Measurements from ENCODE around the gene MVP. TPM values are rescaled to one million over a fixed set of nuclear protein-coding genes. Genes with fewer than 3 reads are reported as not detected.

MVP gene
- total RNA-seq, 1 donor from 2014 or later = 27.4 TPM

DNA sequence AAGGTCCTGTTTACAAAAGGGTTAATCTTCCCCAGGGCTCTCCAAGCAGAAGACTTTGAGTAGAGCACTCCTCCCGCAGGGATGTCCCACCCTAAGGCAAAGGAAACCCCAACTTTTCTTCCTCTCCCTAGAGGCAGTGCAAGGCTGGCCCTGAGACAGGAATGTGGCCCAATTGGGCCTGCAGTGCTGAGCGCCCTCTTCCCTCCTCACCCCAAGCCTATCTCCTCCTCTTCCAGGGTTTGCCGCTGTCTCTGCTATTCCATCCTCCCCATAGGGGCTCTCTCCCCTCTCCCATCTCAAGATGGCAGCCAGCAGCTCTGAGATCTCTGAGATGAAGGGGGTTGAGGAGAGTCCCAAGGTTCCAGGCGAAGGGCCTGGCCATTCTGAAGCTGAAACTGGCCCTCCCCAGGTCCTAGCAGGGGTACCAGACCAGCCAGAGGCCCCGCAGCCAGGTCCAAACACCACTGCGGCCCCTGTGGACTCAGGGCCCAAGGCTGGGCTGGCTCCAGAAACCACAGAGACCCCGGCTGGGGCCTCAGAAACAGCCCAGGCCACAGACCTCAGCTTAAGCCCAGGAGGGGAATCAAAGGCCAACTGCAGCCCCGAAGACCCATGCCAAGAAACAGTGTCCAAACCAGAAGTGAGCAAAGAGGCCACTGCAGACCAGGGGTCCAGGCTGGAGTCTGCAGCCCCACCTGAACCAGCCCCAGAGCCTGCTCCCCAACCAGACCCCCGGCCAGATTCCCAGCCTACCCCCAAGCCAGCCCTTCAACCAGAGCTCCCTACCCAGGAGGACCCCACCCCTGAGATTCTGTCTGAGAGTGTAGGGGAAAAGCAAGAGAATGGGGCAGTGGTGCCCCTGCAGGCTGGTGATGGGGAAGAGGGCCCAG is 7.3 kb upstream of the MVP start:
- H3K27ac Mint-ChIP-seq = no peak overlapping the region
- H3K4me3 Mint-ChIP-seq = peak overlapping the region; percentile 90
- DNase-seq (ENCODE audit: extremely low spot score, unreplicated experiment) = no peak
- no peaks in the 10 kb centered on the region for H3K9me3 Mint-ChIP-seq
- TF ChIP-seq, protein P1, sequence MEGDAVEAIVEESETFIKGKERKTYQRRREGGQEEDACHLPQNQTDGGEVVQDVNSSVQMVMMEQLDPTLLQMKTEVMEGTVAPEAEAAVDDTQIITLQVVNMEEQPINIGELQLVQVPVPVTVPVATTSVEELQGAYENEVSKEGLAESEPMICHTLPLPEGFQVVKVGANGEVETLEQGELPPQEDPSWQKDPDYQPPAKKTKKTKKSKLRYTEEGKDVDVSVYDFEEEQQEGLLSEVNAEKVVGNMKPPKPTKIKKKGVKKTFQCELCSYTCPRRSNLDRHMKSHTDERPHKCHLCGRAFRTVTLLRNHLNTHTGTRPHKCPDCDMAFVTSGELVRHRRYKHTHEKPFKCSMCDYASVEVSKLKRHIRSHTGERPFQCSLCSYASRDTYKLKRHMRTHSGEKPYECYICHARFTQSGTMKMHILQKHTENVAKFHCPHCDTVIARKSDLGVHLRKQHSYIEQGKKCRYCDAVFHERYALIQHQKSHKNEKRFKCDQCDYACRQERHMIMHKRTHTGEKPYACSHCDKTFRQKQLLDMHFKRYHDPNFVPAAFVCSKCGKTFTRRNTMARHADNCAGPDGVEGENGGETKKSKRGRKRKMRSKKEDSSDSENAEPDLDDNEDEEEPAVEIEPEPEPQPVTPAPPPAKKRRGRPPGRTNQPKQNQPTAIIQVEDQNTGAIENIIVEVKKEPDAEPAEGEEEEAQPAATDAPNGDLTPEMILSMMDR (conservative IDR thresholded peaks at IDR 0.05) = no peak
- H3K4me1 Mint-ChIP-seq (ENCODE audit: unreplicated experiment) = peaks cover 40% of the 10 kb centered on the region
- peaks cover 4% of the 10 kb centered on the region for H3K27me3 Mint-ChIP-seq
- H3K36me3 Mint-ChIP-seq = peaks cover 5% of the 10 kb centered on the region

DNA sequence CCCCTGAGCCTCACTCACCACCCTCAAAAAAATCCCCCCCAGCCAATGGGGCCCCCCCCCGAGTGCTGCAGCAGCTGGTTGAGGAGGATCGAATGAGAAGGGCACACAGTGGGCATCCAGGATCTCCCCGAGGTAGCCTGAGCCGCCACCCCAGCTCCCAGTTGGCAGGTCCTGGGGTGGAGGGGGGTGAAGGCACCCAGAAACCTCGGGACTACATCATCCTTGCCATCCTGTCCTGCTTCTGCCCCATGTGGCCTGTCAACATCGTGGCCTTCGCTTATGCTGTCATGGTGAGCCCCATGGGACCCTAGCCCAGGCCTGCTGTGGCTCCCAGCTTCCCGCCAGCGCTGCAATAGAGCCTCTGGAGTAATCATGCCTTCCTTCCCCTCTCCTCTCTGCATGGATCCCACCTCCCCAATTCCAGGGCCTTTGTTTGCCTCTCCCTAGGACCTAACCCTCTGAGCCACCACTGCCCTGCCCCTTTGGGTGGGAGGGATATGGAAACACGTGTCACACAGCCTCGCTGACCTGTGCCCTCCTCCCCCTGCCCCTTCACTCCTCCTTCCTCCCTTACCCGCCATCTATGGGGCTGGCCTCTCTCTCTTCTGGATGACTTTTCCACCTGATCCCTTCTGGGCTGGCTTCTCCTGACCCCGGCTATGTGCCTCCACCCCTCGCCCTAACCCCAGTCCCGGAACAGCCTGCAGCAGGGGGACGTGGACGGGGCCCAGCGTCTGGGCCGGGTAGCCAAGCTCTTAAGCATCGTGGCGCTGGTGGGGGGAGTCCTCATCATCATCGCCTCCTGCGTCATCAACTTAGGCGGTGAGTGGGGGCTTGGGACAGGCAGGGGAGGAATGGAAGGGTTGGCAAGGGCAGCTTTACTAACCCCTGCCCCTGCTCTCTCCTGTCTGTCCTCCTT is 6.4 kb upstream of the MVP start:
- H3K4me3 Mint-ChIP-seq = peak overlapping the region; percentile 68
- H3K27me3 Mint-ChIP-seq = peaks cover 4% of the 10 kb centered on the region
- TF ChIP-seq, protein P1 (conservative IDR thresholded peaks at IDR 0.05) = no peak
- H3K9me3 Mint-ChIP-seq = no peaks in the 10 kb centered on the region
- peaks cover 5% of the 10 kb centered on the region for H3K36me3 Mint-ChIP-seq
- DNase-seq (ENCODE audit: extremely low spot score, unreplicated experiment) = no peak
- H3K27ac Mint-ChIP-seq = no peak overlapping the region
- H3K4me1 Mint-ChIP-seq (ENCODE audit: unreplicated experiment) = peaks cover 33% of the 10 kb centered on the region

DNA sequence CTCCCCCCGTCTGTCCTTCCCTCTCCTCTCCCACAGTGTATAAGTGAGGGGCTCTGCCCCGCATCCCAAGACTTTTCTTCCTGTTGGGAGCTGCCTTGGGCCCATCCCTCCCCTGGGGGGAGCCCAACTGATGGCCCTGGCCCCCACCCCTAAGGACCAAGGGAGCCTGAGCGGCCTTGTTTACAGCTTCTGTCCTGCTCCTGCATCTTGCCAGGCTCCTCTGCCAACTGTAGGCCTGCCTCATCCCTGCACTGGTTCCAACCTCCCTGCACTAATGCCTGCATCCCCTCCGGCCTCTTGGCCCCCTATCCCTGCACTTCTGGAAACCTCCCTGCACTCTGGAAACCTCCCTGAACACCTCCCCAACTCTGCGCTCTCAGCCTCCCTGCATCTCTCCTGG is 5.7 kb upstream of the MVP start:
- Mint-ChIP-seq H3K9me3 (no peaks in the 10 kb centered on the region), H3K27ac (no peak overlapping the region), H3K4me3 (peak overlapping the region; percentile 93), H3K27me3 (peaks cover 4% of the 10 kb centered on the region), H3K4me1 (ENCODE audit: unreplicated experiment) (peaks cover 36% of the 10 kb centered on the region), H3K36me3 (peaks cover 8% of the 10 kb centered on the region)
- TF ChIP-seq, protein P1 (conservative IDR thresholded peaks at IDR 0.05) = no peak
- no peak for DNase-seq (ENCODE audit: extremely low spot score, unreplicated experiment)

DNA sequence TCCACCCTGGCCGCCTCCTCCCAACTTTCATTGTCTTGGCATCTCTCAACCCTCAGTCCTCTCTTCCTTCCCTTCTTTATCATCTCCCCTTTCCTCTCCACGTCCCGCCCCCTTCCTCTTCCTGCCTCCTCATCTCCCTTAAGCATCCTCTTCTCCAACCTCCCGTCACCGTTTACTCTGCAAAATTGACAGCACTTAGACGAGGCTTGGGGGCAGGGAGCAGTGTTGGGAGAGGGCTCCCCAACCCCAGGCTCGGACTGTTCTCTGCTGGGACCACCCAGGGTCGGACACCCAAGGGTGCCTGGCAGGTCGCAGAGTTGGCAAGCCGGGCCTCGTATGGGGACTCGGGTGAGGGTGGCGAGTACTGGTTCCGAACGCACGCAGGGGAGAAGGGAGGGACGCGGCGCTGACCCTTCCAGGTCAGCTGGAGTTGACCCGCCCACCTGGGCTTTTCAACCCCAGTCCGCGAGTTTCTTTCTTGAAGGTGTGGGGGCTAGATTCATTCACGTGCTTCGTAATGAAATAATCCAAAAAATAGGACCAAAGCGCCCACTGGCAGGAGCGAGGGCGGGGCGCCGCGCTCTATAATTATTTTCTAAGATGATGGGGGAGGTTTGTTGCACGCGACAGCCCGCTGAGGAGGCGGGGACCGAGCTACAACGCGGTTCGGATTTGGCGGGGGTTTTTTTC is 5.1 kb upstream of the MVP start:
- H3K36me3 Mint-ChIP-seq = peaks cover 8% of the 10 kb centered on the region
- TF ChIP-seq, protein P1 (conservative IDR thresholded peaks at IDR 0.05) = no peak
- no peaks in the 10 kb centered on the region for H3K9me3 Mint-ChIP-seq
- DNase-seq (ENCODE audit: extremely low spot score, unreplicated experiment) = no peak
- H3K4me1 Mint-ChIP-seq (ENCODE audit: unreplicated experiment) = peaks cover 41% of the 10 kb centered on the region
- H3K27me3 Mint-ChIP-seq = peaks cover 4% of the 10 kb centered on the region
- H3K27ac Mint-ChIP-seq = peak overlapping the region; percentile 94
- H3K4me3 Mint-ChIP-seq = peak overlapping the region; percentile 93

Measured in type B pancreatic cell (in vitro differentiated cells).